Sigmoid colon (tissue), 4 donors: ENCODE measurements around the gene COL4A2.

Source experiments
- CTCF ChIP-seq, 4 experiments: fragments of 450-650 bp in 3 of 4; fragments of 200-600 bp in 1 of 4; IDR thresholded peaks; one replicate each; pipeline ENCODE4 v1.5.1; 2016 to 2019; ENCODE audit warnings: antibody characterized with exemption in 4 of 4, mild to moderate bottlenecking in 3 of 4, moderate library complexity in 2 of 4
- EP300 ChIP-seq, 4 donors: sonication (generic); formaldehyde crosslinking; IDR thresholded peaks; one replicate each; pipeline ENCODE4 v1.6.1; 2017; ENCODE audit warnings: antibody characterized with exemption in 4 of 4
- POLR2A ChIP-seq, 2 donors: fragments of 450-650 bp; IDR thresholded peaks; one replicate each; pipeline ENCODE4 v1.6.1; 2016; ENCODE audit warnings: antibody characterized with exemption in 2 of 2, mild to moderate bottlenecking in 2 of 2, moderate library complexity in 2 of 2
- POLR2AphosphoS5 ChIP-seq, 4 donors: sonication (generic); formaldehyde crosslinking; IDR thresholded peaks; one replicate each; pipeline ENCODE4 v1.6.1; 2017; ENCODE audit warnings: antibody characterized with exemption in 4 of 4

- TF ChIP-seq POLR2A (IDR thresholded peaks at IDR 0.05), result no peak
- no peak for TF ChIP-seq CTCF (IDR thresholded peaks at IDR 0.05)
- TF ChIP-seq POLR2AphosphoS5 (IDR thresholded peaks at IDR 0.05), result no peak
- no peak for TF ChIP-seq EP300 (IDR thresholded peaks at IDR 0.05)
Observed at GRCh38 chr13:110528911-110529310, 221.8 kb downstream of the COL4A2 start.
